Thoracic aorta (tissue), 2 donors: ENCODE data around the gene MPIG6B. TPM values are rescaled to one million over a fixed set of nuclear protein-coding genes. Genes with fewer than 3 reads are reported as not detected.

Experiments used
- ATAC-seq: fragments of 150-250 bp; one replicate; pipeline ENCODE4 v1.8.0; 2017; ENCODE audit warnings: low read depth; ENCODE audit not compliant: insufficient number of reproducible peaks, low FRiP score
- DNase-seq: peaks from one replicate; pipeline ENCODE4 v3.0.0-alpha.2; 2020; ENCODE audit warnings: low spot score
- H3K27ac ChIP-seq, 2 donors: fragments of 200-600 bp; sonication (generic); 1 replicate in 1 of 2; 2 replicates in 1 of 2; pipeline ENCODE4 v1.5.1; 2016; ENCODE audit warnings: mild to moderate bottlenecking in 2 of 2, moderate library complexity in 2 of 2
- H3K27me3 ChIP-seq: fragments of 200-600 bp; sonication (generic); replicated peaks from 2 replicates; pipeline ENCODE4 v1.6.0; 2016; ENCODE audit warnings: mild to moderate bottlenecking; ENCODE audit not compliant: insufficient read depth
- H3K36me3 ChIP-seq: fragments of 200-600 bp; sonication (generic); one replicate; pipeline ENCODE4 v1.5.1; 2016
- H3K4me1 ChIP-seq, 2 donors: fragments of 200-600 bp; sonication (generic); 1 replicate in 1 of 2; 2 replicates in 1 of 2; pipeline versions ENCODE4 v1.5.1 to v1.6.0; 2016; ENCODE audit warnings: low read depth in 2 of 2, mild to moderate bottlenecking in 1 of 2; ENCODE audit not compliant: control insufficient read depth in 1 of 2
- H3K4me3 ChIP-seq: fragments of 200-600 bp; sonication (generic); 2 replicates; pipeline ENCODE4 v1.5.1; 2016; ENCODE audit warnings: mild to moderate bottlenecking
- H3K9me3 ChIP-seq: fragments of 200-600 bp; sonication (generic); 2 replicates; pipeline ENCODE4 v1.5.1; 2016
- total RNA-seq, 2 donors: library from RNA; depleted of rRNA; stranded (reverse); fragments of >200 nt; gene quantifications; one replicate each; pipeline versions ENCODE4 v1.1.0 to v1.2.3, GENCODE V29; 2016
- TF ChIP-seq, protein P1 (sequence below): fragments of 200-600 bp; sonication (generic); IDR thresholded peaks from one replicate; pipeline ENCODE4 v1.5.1; 2019; ENCODE audit warnings: antibody characterized with exemption

Gene MPIG6B
- total RNA-seq, 2 donors from 2014 or later = not detected

DNA sequence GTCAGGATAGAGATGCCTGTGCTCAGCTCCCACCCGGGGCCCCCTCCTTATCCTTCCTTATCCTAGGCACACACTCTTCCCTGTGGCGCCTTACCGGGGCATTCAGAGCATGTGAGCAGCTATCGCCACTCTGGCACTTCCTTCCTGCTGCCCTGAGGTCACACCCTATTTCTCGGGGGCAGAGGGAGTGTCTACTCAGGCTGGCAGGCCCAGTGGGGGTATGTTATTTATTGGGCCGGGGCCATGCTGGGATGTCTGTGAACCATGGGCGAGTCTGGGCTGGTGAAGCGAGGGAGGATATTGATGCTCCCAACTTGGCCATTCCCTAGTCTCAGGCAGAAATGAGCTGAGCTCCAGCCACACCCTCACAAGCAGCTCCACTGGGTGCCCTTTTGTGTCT lies 11.9 kb upstream of the MPIG6B start:
- DNase-seq (no peak), ATAC-seq (no peak)
- Histone ChIP-seq H3K9me3 (no peaks in the 10 kb centered on the region), H3K4me3 (no peak overlapping the region), H3K27ac (no peak overlapping the region), H3K36me3 (no peaks in the 10 kb centered on the region), H3K27me3 (no peaks in the 10 kb centered on the region), H3K4me1 (no peaks in the 10 kb centered on the region)
- TF ChIP-seq, protein P1, sequence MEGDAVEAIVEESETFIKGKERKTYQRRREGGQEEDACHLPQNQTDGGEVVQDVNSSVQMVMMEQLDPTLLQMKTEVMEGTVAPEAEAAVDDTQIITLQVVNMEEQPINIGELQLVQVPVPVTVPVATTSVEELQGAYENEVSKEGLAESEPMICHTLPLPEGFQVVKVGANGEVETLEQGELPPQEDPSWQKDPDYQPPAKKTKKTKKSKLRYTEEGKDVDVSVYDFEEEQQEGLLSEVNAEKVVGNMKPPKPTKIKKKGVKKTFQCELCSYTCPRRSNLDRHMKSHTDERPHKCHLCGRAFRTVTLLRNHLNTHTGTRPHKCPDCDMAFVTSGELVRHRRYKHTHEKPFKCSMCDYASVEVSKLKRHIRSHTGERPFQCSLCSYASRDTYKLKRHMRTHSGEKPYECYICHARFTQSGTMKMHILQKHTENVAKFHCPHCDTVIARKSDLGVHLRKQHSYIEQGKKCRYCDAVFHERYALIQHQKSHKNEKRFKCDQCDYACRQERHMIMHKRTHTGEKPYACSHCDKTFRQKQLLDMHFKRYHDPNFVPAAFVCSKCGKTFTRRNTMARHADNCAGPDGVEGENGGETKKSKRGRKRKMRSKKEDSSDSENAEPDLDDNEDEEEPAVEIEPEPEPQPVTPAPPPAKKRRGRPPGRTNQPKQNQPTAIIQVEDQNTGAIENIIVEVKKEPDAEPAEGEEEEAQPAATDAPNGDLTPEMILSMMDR = no peak

GRCh38 chr6:31712296-31712695 lies 10.9 kb upstream of the MPIG6B start:
- TF ChIP-seq, protein P1 = no peak
- DNase-seq (no peak), ATAC-seq (no peak)
- Histone ChIP-seq H3K27ac (no peak overlapping the region), H3K4me3 (no peak overlapping the region), H3K4me1 (no peaks in the 10 kb centered on the region), H3K36me3 (no peaks in the 10 kb centered on the region), H3K9me3 (no peaks in the 10 kb centered on the region), H3K27me3 (no peaks in the 10 kb centered on the region)

DNA sequence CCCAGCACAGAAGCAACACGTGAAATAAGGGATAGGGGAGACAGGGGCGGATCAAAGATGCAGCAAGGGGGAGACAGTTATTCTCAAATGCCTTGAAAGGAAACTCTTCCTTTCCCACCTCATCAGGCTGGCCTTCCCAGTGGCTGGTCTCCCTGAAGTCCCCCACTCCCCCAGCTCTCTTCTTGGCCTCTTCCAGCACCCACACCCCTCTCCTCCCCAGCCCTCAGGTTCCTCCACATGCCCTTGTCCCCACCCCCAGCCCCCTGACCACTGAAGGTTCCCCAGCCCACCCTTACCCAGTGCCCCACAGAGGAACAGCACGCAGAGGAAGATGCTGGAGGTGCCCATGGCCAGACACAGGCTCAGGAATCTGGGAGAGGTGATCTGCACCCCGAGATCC lies 9.7 kb upstream of the MPIG6B start:
- no peak for DNase-seq
- Histone ChIP-seq H3K27me3 (no peaks in the 10 kb centered on the region), H3K4me1 (no peaks in the 10 kb centered on the region), H3K9me3 (no peaks in the 10 kb centered on the region), H3K4me3 (no peak overlapping the region), H3K27ac (no peak overlapping the region), H3K36me3 (no peaks in the 10 kb centered on the region)
- ATAC-seq = no peak
- TF ChIP-seq, protein P1 = no peak

DNA sequence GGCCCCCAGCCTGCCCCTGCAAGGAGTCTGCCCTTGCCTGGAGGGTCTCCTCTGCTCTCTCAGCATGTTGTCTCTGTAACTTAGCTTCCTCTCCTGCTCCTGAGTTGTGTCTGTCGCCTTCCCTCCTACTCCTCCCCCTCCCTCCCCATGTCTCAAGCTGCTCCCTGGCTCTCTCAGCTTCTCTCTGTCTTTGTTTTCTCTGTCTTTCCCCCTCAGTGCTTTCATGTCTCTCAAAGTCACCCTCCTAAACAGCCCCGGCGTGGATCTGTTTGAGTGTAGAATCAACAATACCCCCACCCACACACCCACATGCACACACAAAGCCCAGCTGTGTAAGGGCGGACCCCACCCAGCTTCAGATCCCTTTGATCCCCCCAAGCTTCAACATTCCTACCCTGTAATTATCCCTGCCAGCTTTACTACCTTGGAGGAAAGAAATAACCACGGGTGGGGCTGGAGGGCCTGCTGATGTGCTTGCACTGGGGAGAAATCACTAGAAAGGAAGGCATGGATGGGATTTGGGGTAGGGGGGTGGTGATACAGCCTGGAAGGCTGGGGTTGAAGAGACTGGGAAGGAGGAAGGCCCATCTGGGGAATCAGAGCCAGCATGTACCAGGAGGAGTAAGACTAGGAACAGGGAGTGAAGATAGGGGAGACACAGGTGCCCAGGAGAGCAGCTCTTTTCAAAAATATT lies 9.0 kb upstream of the MPIG6B start:
- no peaks in the 10 kb centered on the region for H3K4me1 ChIP-seq
- TF ChIP-seq, protein P1 = no peak
- H3K36me3 ChIP-seq = no peaks in the 10 kb centered on the region
- no peaks in the 10 kb centered on the region for H3K9me3 ChIP-seq
- no peak overlapping the region for H3K4me3 ChIP-seq
- no peak overlapping the region for H3K27ac ChIP-seq
- no peak for ATAC-seq
- DNase-seq = no peak
- no peaks in the 10 kb centered on the region for H3K27me3 ChIP-seq

- H3K27ac ChIP-seq = no peak within 1 kb of the TSS
- TF ChIP-seq, protein P1 = no peak
- DNase-seq = no peak
- no peaks in the 10 kb centered on the region for H3K9me3 ChIP-seq
- H3K36me3 ChIP-seq = no peaks in the 10 kb centered on the region
- H3K4me1 ChIP-seq = no peaks in the 10 kb centered on the region
- no peak within 1 kb of the TSS for H3K4me3 ChIP-seq
- no peaks in the 10 kb centered on the region for H3K27me3 ChIP-seq
- no peak for ATAC-seq
Observed at GRCh38 chr6:31715022-31715958, 7.9 kb upstream of the MPIG6B start, which contains the start of gene LY6G6D. Gene LY6G6D (plus strand): TSS chr6:31715348. CDS start chr6:31715356, 8 bp downstream.
